HCT116 (cell line): ENCODE measurements around the gene ELOA.

Source experiments
- CBX3 ChIP-seq: IDR thresholded peaks from 2 replicates; pipeline ENCODE4 v1.6.1; 2012; ENCODE audit warnings: low read depth
- CTCF ChIP-seq, 3 experiments: fragments of 200-600 bp in 1 of 3; sonication (generic) in 1 of 3; IDR thresholded peaks in 2 of 3; conservative IDR thresholded peaks in 1 of 3; 2 replicates each; pipeline ENCODE4 v1.5.1; 2012 to 2017; ENCODE audit warnings: low read depth in 2 of 3, low read length in 2 of 3, antibody characterized with exemption in 1 of 3, borderline replicate concordance in 1 of 3, control low read depth in 1 of 3, mild to moderate bottlenecking in 1 of 3, mixed read lengths in 1 of 3, mixed run types in 1 of 3, moderate library complexity in 1 of 3; ENCODE audit not compliant: insufficient read depth in 1 of 3
- EGR1 ChIP-seq: IDR thresholded peaks from 2 replicates; pipeline ENCODE4 v1.6.1; 2012; ENCODE audit warnings: low read depth
- EZH2 ChIP-seq: fragments of 200-600 bp; sonication (generic); IDR thresholded peaks from 2 replicates; pipeline ENCODE4 v1.6.1; 2017; ENCODE audit warnings: antibody characterized with exemption, mixed run types
- EZH2phosphoT487 ChIP-seq: fragments of 200-600 bp; IDR thresholded peaks from 2 replicates; pipeline ENCODE4 v1.6.1; 2018; ENCODE audit warnings: antibody characterized with exemption, borderline replicate concordance
- JUND ChIP-seq: IDR thresholded peaks from 2 replicates; pipeline ENCODE4 v1.6.1; 2012
- MAX ChIP-seq: IDR thresholded peaks from 2 replicates; pipeline ENCODE4 v1.6.1; 2012
- POLR2A ChIP-seq: IDR thresholded peaks from 2 replicates; pipeline ENCODE4 v1.7.0; 2011; ENCODE audit warnings: borderline replicate concordance; ENCODE audit not compliant: insufficient read depth, insufficient read length; ENCODE audit errors: extremely low read depth
- POLR2AphosphoS5 ChIP-seq: IDR thresholded peaks from 2 replicates; pipeline ENCODE4 v1.6.1; 2011; ENCODE audit warnings: mild to moderate bottlenecking, low read depth, low read length, moderate library complexity
- TCF7L2 ChIP-seq: IDR thresholded peaks from 2 replicates; pipeline ENCODE4 v1.7.0; 2011; ENCODE audit warnings: borderline replicate concordance, inconsistent platforms; ENCODE audit not compliant: insufficient read depth, insufficient read length; ENCODE audit errors: extremely low read depth
- YY1 ChIP-seq: IDR thresholded peaks from 2 replicates; pipeline ENCODE4 v1.6.1; 2011; ENCODE audit warnings: low read length, low read depth, moderate library complexity, mild to moderate bottlenecking; ENCODE audit not compliant: insufficient replicate concordance; ENCODE audit errors: extremely low read depth
- ZBTB33 ChIP-seq: IDR thresholded peaks from 2 replicates; pipeline ENCODE4 v1.6.1; 2011; ENCODE audit warnings: mild to moderate bottlenecking, low read length, moderate library complexity; ENCODE audit not compliant: insufficient replicate concordance; ENCODE audit errors: extremely low read depth
- ZNF274 ChIP-seq: fragments of 200-500 bp; sonication (Bioruptor generic); IDR thresholded peaks from 2 replicates; pipeline ENCODE4 v1.6.1; 2014; ENCODE audit warnings: mild to moderate bottlenecking, low read depth, low read length, inconsistent platforms

GRCh38 chr1:23701996-23702395, 41.3 kb upstream of the ELOA start:
- no peak for TF ChIP-seq EGR1
- TF ChIP-seq CTCF (IDR thresholded peaks at IDR 0.05 in 2 of 3, conservative IDR thresholded peaks at IDR 0.05 in 1 of 3; ENCODE audit: borderline replicate concordance in 1 of 3, insufficient read depth in 1 of 3, low read depth in 2 of 3, low read length in 2 of 3), result no peak
- TF ChIP-seq POLR2AphosphoS5, result no peak; the same call in 1 of the 2 replicates
- TF ChIP-seq JUND, result no peak
- no peak for TF ChIP-seq ZNF274
- no peak for TF ChIP-seq MAX
- no peak for TF ChIP-seq EZH2
- TF ChIP-seq EZH2phosphoT487, result no peak
- TF ChIP-seq POLR2A, result no peak
- TF ChIP-seq CBX3, result no peak
- no peak for TF ChIP-seq TCF7L2
- TF ChIP-seq ZBTB33, result no peak
- TF ChIP-seq YY1, result no peak
